Choroid plexus epithelial cell (primary cell): Measurements from ENCODE around the gene PPFIBP2.

Experiments used
- DNase-seq: peaks from one replicate; pipeline ENCODE4 v3.0.0-alpha.2; 2010; ENCODE audit warnings: low read depth
- H3K4me3 ChIP-seq: 2 replicates; pipeline ENCODE4 v1.5.1; 2011; ENCODE audit warnings: low read depth, mild to moderate bottlenecking, control low read depth, low read length, moderate library complexity
- TF ChIP-seq, protein P1 (sequence below): conservative IDR thresholded peaks from 2 replicates; pipeline ENCODE4 v1.5.1; 2011; ENCODE audit warnings: low read depth, mild to moderate bottlenecking, control low read depth, inconsistent platforms, low read length, moderate library complexity

PPFIBP2 gene

DNA sequence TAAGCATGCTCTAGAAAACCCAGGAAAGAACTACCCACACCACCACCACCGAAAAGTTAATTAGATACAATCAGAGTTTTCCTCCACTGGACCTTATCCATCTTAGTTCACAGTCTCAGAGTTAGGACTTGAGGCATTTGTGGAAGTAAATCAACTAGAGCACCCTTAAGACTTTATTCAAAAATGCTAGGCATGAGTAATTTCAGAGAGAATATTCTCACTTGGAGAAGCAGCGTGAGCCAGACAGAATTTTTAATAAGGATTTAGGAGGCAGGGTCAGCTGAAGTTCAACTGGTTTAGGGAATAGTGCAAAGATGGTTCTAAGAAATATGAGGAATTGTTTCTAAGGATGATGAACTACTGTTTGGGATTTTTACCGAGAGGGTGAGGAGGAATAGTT lies 29.7 kb upstream of the PPFIBP2 start:
- no peak for DNase-seq
- no peak overlapping the region for H3K4me3 ChIP-seq
- TF ChIP-seq, protein P1, sequence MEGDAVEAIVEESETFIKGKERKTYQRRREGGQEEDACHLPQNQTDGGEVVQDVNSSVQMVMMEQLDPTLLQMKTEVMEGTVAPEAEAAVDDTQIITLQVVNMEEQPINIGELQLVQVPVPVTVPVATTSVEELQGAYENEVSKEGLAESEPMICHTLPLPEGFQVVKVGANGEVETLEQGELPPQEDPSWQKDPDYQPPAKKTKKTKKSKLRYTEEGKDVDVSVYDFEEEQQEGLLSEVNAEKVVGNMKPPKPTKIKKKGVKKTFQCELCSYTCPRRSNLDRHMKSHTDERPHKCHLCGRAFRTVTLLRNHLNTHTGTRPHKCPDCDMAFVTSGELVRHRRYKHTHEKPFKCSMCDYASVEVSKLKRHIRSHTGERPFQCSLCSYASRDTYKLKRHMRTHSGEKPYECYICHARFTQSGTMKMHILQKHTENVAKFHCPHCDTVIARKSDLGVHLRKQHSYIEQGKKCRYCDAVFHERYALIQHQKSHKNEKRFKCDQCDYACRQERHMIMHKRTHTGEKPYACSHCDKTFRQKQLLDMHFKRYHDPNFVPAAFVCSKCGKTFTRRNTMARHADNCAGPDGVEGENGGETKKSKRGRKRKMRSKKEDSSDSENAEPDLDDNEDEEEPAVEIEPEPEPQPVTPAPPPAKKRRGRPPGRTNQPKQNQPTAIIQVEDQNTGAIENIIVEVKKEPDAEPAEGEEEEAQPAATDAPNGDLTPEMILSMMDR, result no peak

DNA sequence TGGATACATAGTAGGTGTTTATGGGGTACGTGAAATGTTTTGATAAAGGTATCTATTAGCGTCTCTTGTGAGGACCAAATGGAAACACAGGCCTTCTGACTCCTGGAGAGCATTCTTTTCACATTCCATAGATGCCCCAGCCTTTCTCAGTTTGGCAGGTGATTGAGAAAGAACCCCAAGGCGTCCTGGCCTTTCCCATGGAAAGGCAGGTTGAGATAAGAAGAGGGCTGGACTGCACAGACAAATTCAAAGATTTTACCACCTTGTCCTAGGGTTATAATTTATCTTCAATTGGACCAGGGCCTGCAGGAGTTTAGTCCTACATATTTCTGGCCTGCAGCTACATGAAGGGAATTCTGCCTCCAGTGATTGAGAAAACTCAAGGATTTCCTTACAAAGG lies 29.2 kb upstream of the PPFIBP2 start:
- TF ChIP-seq, protein P1, result no peak
- no peak overlapping the region for H3K4me3 ChIP-seq
- DNase-seq, result peak; percentile 13

DNA sequence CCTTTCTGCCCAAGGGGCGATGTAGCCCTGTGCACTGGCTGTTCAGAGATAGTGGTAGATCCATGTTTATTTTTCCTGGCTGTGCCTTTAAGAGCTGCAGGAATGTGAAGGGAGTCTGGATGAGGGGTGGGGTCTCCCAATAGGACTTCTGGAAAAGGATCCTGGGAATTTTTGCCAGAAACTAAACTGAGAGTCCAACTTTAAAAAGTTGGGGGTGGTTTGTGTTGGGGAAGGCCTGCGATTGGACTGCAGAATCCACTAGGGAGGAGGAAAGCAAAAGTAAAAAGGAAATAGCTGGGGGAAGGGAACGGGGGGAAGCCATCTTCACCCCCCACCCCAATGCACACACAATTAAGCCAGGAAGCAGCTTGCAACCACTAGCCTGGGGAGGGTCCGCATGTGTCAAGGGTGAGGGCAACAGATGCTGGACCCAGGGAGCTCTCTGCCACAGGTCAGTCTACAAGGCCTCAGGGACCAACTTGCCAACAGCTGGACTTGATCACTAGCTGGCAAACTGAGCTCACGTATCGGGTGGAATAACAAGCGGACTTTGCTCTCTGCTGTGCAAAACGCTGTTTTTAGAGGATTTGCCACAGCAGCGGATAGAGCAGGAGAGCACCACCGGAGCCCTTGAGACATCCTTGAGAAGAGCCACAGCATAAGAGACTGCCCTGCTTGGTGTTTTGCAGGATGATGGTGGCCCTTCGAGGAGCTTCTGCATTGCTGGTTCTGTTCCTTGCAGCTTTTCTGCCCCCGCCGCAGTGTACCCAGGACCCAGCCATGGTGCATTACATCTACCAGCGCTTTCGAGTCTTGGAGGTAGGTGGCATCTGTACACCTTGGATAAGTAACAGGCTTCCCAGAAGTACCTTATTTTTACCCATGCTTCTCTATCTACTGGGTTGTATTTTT lies 28.4 kb upstream of the PPFIBP2 start, which contains the start of gene OLFML1:
OLFML1 (plus strand) TSS at position 321 of the 912 bp plus-strand sequence; CDS start at position 691, 370 bp downstream.
- TF ChIP-seq, protein P1, result no peak
- peak within 1 kb of the TSS; percentile 12 for H3K4me3 ChIP-seq
- peak; percentile 7 for DNase-seq

DNA sequence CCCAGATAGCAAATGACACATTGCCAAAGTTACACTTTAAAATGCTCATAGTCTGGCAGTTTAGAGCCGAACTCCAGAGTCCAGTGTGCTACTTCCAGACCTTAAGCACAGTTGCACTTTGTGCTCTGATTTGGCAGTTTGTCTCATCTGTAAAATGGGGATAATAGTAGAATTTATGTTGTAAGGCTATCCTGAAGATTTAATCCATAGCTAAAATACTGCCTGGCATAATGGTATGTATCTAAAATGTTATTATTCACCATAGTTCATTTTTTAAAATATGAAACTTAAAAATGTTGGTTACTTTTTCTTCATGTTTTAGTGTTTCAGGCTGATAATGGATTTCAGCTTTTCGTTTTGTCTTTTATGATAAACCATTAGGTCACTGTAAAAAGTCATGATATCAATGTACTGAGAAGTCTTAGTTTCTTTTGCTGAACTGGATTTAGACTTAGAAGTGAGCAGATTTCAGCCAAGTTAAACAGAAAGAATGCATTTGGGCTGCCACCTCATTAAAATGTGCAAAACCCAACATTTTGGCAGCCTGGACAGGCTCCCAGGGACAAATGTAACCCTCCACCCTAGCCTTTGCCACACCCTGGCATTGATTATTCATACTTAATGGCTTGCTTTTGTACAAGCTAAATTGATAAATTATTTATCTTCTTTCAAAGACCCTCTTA lies 27.6 kb upstream of the PPFIBP2 start:
- TF ChIP-seq, protein P1, result no peak
- H3K4me3 ChIP-seq, result no peak overlapping the region
- DNase-seq, result no peak

DNA sequence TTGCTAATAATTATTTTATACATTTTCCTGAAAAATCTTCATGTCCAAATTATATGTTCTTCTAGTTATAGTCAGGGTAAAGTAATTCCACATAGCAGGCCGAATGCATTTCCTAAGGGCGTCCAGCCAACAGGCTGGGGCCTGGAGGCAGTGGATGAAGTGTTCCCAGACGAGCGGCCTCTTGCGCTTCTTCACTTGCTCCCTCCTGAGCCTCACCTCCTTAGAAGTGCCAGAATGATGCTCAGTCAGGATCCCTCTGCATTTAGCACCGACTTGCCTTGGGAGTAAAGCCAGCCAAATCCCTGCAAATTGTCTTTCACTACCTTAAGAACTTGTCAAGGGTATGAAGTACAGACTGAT lies 27.0 kb upstream of the PPFIBP2 start:
- TF ChIP-seq, protein P1, result no peak
- no peak overlapping the region for H3K4me3 ChIP-seq
- no peak for DNase-seq

DNA sequence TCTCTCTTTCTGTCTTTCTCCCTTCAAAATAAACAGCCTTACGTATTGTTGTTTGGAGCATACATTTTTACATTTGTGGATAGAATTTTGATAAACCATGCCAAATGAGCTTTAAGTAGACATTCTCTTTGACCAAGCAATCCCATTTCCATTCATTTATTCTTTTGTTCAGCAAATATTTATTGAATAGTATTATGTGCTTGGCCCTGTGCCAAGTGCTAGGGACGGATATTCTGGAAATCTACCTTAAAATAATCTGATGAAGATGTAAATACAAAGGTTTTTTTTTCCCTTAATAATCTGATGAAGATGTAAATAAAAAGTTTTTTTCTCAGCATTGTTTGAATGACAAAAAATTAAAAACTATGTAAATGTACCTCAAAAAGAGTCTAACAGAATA lies 26.4 kb upstream of the PPFIBP2 start:
- DNase-seq, result no peak
- H3K4me3 ChIP-seq, result no peak overlapping the region
- TF ChIP-seq, protein P1, result no peak
